ENCODE data around the gene TMEM135.
"Not testable (repeated sequence)": the region's sequence is repeated elsewhere in the genome, so short reads cannot be mapped to it uniquely, and the experiment has no call there.

The TMEM135 gene

GRCh38 chr11:87179621-87180020 lies 141.9 kb downstream of the TMEM135 start:
- no peak overlapping the region for H3K4me3 ChIP-seq (replicated peaks; ENCODE audit: low read depth, low read length)
- no peak for DNase-seq (ENCODE audit: low read depth)
- no peak for TF ChIP-seq CTCF (IDR thresholded peaks at IDR 0.05; ENCODE audit: low read length, missing control alignments)

- no peak for TF ChIP-seq CTCF (IDR thresholded peaks at IDR 0.05; ENCODE audit: low read length, missing control alignments)
- H3K4me3 ChIP-seq (replicated peaks; ENCODE audit: low read depth, low read length): no peak overlapping the region
- peak; percentile 68 for DNase-seq (ENCODE audit: low read depth)
Measured at GRCh38 chr11:87180742-87181141, 143.0 kb downstream of the TMEM135 start.

- TF ChIP-seq CTCF (IDR thresholded peaks at IDR 0.05; ENCODE audit: low read length, missing control alignments): no peak
- H3K4me3 ChIP-seq (replicated peaks; ENCODE audit: low read depth, low read length): no peak overlapping the region
- no peak for DNase-seq (ENCODE audit: low read depth)
Measured at GRCh38 chr11:87181143-87181542, 143.4 kb downstream of the TMEM135 start.

- TF ChIP-seq CTCF (IDR thresholded peaks at IDR 0.05; ENCODE audit: low read length, missing control alignments): no peak
- H3K4me3 ChIP-seq (replicated peaks; ENCODE audit: low read depth, low read length): no peak overlapping the region
- no peak for DNase-seq (ENCODE audit: low read depth)
Measured at GRCh38 chr11:87185228-87185627, 147.5 kb downstream of the TMEM135 start.

GRCh38 chr11:87187076-87187475 lies 149.3 kb downstream of the TMEM135 start:
- H3K4me3 ChIP-seq (replicated peaks; ENCODE audit: low read depth, low read length): no peak overlapping the region
- no peak for TF ChIP-seq CTCF (IDR thresholded peaks at IDR 0.05; ENCODE audit: low read length, missing control alignments)
- no peak for DNase-seq (ENCODE audit: low read depth)

- DNase-seq (ENCODE audit: low read depth): no peak
- TF ChIP-seq CTCF (IDR thresholded peaks at IDR 0.05; ENCODE audit: low read length, missing control alignments): no peak
- H3K4me3 ChIP-seq (replicated peaks; ENCODE audit: low read depth, low read length): no peak overlapping the region
Measured at GRCh38 chr11:87187930-87188329, 150.2 kb downstream of the TMEM135 start.

GRCh38 chr11:87188396-87188795 lies 150.7 kb downstream of the TMEM135 start:
- not testable (repeated sequence) for DNase-seq (ENCODE audit: low read depth); H3K4me3 ChIP-seq (replicated peaks; ENCODE audit: low read depth, low read length)

GRCh38 chr11:87188921-87189320 lies 151.2 kb downstream of the TMEM135 start:
- not testable (repeated sequence) for DNase-seq (ENCODE audit: low read depth)

More at GRCh38 chr11:87188921-87189320, 151.2 kb downstream of the TMEM135 start:
- H3K4me3 ChIP-seq (replicated peaks; ENCODE audit: low read depth, low read length): not testable (repeated sequence)
